ENCODE results near the gene RAD52.

The RAD52 gene

GRCh38 chr12:949453-950191 lies at the start of gene RAD52:
Gene RAD52, minus strand, starts transcription at chr12:949694. Its CDS starts 16,636 bp downstream, at chr12:933058.
- peak; percentile 98 for DNase-seq (ENCODE audit: low read depth)

GRCh38 chr12:998020-998874 lies 48.8 kb upstream of the RAD52 start:
- no peak for DNase-seq (ENCODE audit: low read depth)

- no peak for DNase-seq (ENCODE audit: low read depth)
Observed at GRCh38 chr12:997505-997904, 48.0 kb upstream of the RAD52 start.

GRCh38 chr12:996881-997280 lies 47.4 kb upstream of the RAD52 start:
- DNase-seq (ENCODE audit: low read depth): no peak

GRCh38 chr12:992647-993046 lies 43.2 kb upstream of the RAD52 start:
- no peak for DNase-seq (ENCODE audit: low read depth)

- DNase-seq (ENCODE audit: low read depth): no peak
Observed at GRCh38 chr12:991350-992333, 42.1 kb upstream of the RAD52 start.

GRCh38 chr12:990661-991349 lies 41.3 kb upstream of the RAD52 start, which contains the start of gene ERC1:
Gene ERC1, plus strand, starts transcription at chr12:991223. Its CDS starts 36,681 bp downstream, at chr12:1027904.
- DNase-seq (ENCODE audit: low read depth): peak; percentile 77

- DNase-seq (ENCODE audit: low read depth): peak; percentile 23
Observed at GRCh38 chr12:989751-990660, 40.5 kb upstream of the RAD52 start.

GRCh38 chr12:989051-989450 lies 39.6 kb upstream of the RAD52 start:
- no peak for DNase-seq (ENCODE audit: low read depth)

GRCh38 chr12:988646-989045 lies 39.2 kb upstream of the RAD52 start:
- no peak for DNase-seq (ENCODE audit: low read depth)

GRCh38 chr12:981961-982360 lies 32.5 kb upstream of the RAD52 start:
- DNase-seq (ENCODE audit: low read depth): no peak

- no peak for DNase-seq (ENCODE audit: low read depth)
Observed at GRCh38 chr12:981176-981828, 31.8 kb upstream of the RAD52 start.

GRCh38 chr12:979349-979748 lies 29.9 kb upstream of the RAD52 start:
- DNase-seq (ENCODE audit: low read depth): no peak

GRCh38 chr12:977156-977555 lies 27.7 kb upstream of the RAD52 start:
- DNase-seq (ENCODE audit: low read depth): no peak

- no peak for DNase-seq (ENCODE audit: low read depth)
Observed at GRCh38 chr12:976644-977043, 27.1 kb upstream of the RAD52 start.

GRCh38 chr12:974271-974862 lies 24.9 kb upstream of the RAD52 start:
- no peak for DNase-seq (ENCODE audit: low read depth)

GRCh38 chr12:971991-972390 lies 22.5 kb upstream of the RAD52 start:
- DNase-seq (ENCODE audit: low read depth): no peak

GRCh38 chr12:969821-970220 lies 20.3 kb upstream of the RAD52 start:
- no peak for DNase-seq (ENCODE audit: low read depth)

GRCh38 chr12:968545-968944 lies 19.1 kb upstream of the RAD52 start:
- no peak for DNase-seq (ENCODE audit: low read depth)

Measured in activated T-cell treated with anti-CD3 and anti-CD28 coated beads for 1 hour (primary cell).